ENCODE results near the gene RUSC2. TPM values are rescaled to one million over a fixed set of nuclear protein-coding genes. Genes with fewer than 3 reads are reported as not detected.
"Not testable (repeated sequence)": the region's sequence is repeated elsewhere in the genome, so short reads cannot be mapped to it uniquely, and the experiment has no call there.

The RUSC2 gene
- total and polyA plus RNA-seq, 2 donors, result 1.0 to 3.3 TPM

- 26% methylated on average over 44 of the region's 44 CpGs for WGBS
- H3K4me1 ChIP-seq (ENCODE audit: control insufficient read depth in 2 of 2, insufficient read depth in 2 of 2, low read length in 2 of 2), result peaks cover 4 to 12% of the 10 kb centered on the region in 2 donors
- peak in 1 of 9 donors; percentile 12 for DNase-seq (ENCODE audit: low read depth in 6 of 9, low spot score in 9 of 9)
Measured at GRCh38 chr9:35490155-35490909, 421 bp downstream of the RUSC2 start.

GRCh38 chr9:35490910-35491465 lies 1.1 kb downstream of the RUSC2 start:
- Histone ChIP-seq H3K4me3 (ENCODE audit: low read length in 2 of 2) (peak overlapping the region in 1 of 2 donors; percentile 41), H3K36me3 (ENCODE audit: control insufficient read depth in 2 of 2, insufficient read depth in 2 of 2, low read length in 1 of 2) (no peaks in the 10 kb centered on the region), H3K27me3 (ENCODE audit: control insufficient read depth in 2 of 2, insufficient read depth in 1 of 2, low read length in 1 of 2) (peaks cover 0 to 19% of the 10 kb centered on the region in 2 donors), H3K9me3 (ENCODE audit: control insufficient read depth in 2 of 2, insufficient read depth in 1 of 2, low read length in 1 of 2) (peaks cover 0 to 6% of the 10 kb centered on the region in 2 donors), H3K4me1 (ENCODE audit: control insufficient read depth in 2 of 2, insufficient read depth in 2 of 2, low read length in 2 of 2) (peaks cover 4 to 12% of the 10 kb centered on the region in 2 donors), H3K27ac (ENCODE audit: low read depth in 1 of 2, low read length in 1 of 2) (no peak overlapping the region)
- no peak for DNase-seq (ENCODE audit: low read depth in 6 of 9, low spot score in 9 of 9)
- WGBS, result 93% methylated on average over 12 of the region's 12 CpGs

More at GRCh38 chr9:35490155-35490909, 421 bp downstream of the RUSC2 start:
- H3K27ac ChIP-seq (ENCODE audit: low read depth in 1 of 2, low read length in 1 of 2), result peak overlapping the region in 1 of 2 donors; percentile 52
- H3K9me3 ChIP-seq (ENCODE audit: control insufficient read depth in 2 of 2, insufficient read depth in 1 of 2, low read length in 1 of 2), result peaks cover 0 to 6% of the 10 kb centered on the region in 2 donors
- H3K36me3 ChIP-seq (ENCODE audit: control insufficient read depth in 2 of 2, insufficient read depth in 2 of 2, low read length in 1 of 2), result no peaks in the 10 kb centered on the region
- H3K27me3 ChIP-seq (ENCODE audit: control insufficient read depth in 2 of 2, insufficient read depth in 1 of 2, low read length in 1 of 2), result peaks cover 0 to 19% of the 10 kb centered on the region in 2 donors
- peak overlapping the region; percentile 41 to 53 for H3K4me3 ChIP-seq (ENCODE audit: low read length in 2 of 2)

- not testable (repeated sequence) for H3K4me3 ChIP-seq (ENCODE audit: low read length in 2 of 2); DNase-seq (ENCODE audit: low read depth in 6 of 9, low spot score in 9 of 9); H3K36me3 ChIP-seq (ENCODE audit: control insufficient read depth in 2 of 2, insufficient read depth in 2 of 2, low read length in 1 of 2); H3K27ac ChIP-seq (ENCODE audit: low read depth in 1 of 2, low read length in 1 of 2); H3K9me3 ChIP-seq (ENCODE audit: control insufficient read depth in 2 of 2, insufficient read depth in 1 of 2, low read length in 1 of 2)
- Histone ChIP-seq H3K27me3 (ENCODE audit: control insufficient read depth in 2 of 2, insufficient read depth in 1 of 2, low read length in 1 of 2) (peaks cover 0 to 19% of the 10 kb centered on the region in 2 donors), H3K4me1 (ENCODE audit: control insufficient read depth in 2 of 2, insufficient read depth in 2 of 2, low read length in 2 of 2) (peaks cover 4 to 15% of the 10 kb centered on the region in 2 donors)
- 92% methylated on average over 1 of the region's 1 CpG for whole genome bisulfite sequencing
Measured at GRCh38 chr9:35493119-35493518, 3.2 kb downstream of the RUSC2 start.

- DNase-seq (ENCODE audit: low read depth in 6 of 9, low spot score in 9 of 9), result peak in 4 of 9 donors; percentile 15 to 49 (median 24)
- H3K9me3 ChIP-seq (ENCODE audit: control insufficient read depth in 2 of 2, insufficient read depth in 1 of 2, low read length in 1 of 2), result no peaks in the 10 kb centered on the region
- peaks cover 0 to 2% of the 10 kb centered on the region in 2 donors for H3K4me1 ChIP-seq (ENCODE audit: control insufficient read depth in 2 of 2, insufficient read depth in 2 of 2, low read length in 2 of 2)
- H3K27ac ChIP-seq (ENCODE audit: low read depth in 1 of 2, low read length in 1 of 2), result no peak overlapping the region
- no peaks in the 10 kb centered on the region for H3K36me3 ChIP-seq (ENCODE audit: control insufficient read depth in 2 of 2, insufficient read depth in 2 of 2, low read length in 1 of 2)
- peaks cover 0 to 5% of the 10 kb centered on the region in 2 donors for H3K27me3 ChIP-seq (ENCODE audit: control insufficient read depth in 2 of 2, insufficient read depth in 1 of 2, low read length in 1 of 2)
- WGBS, result 63% methylated on average over 10 of the region's 10 CpGs
- no peak overlapping the region for H3K4me3 ChIP-seq (ENCODE audit: low read length in 2 of 2)
Measured at GRCh38 chr9:35495984-35496383, 6.1 kb downstream of the RUSC2 start.

GRCh38 chr9:35498245-35498644 lies 8.3 kb downstream of the RUSC2 start:
- not testable (repeated sequence) for H3K27me3 ChIP-seq (ENCODE audit: control insufficient read depth in 2 of 2, insufficient read depth in 1 of 2, low read length in 1 of 2); H3K4me3 ChIP-seq (ENCODE audit: low read length in 2 of 2); H3K27ac ChIP-seq (ENCODE audit: low read depth in 1 of 2, low read length in 1 of 2); DNase-seq (ENCODE audit: low read depth in 6 of 9, low spot score in 9 of 9); H3K9me3 ChIP-seq (ENCODE audit: control insufficient read depth in 2 of 2, insufficient read depth in 1 of 2, low read length in 1 of 2); H3K4me1 ChIP-seq (ENCODE audit: control insufficient read depth in 2 of 2, insufficient read depth in 2 of 2, low read length in 2 of 2); H3K36me3 ChIP-seq (ENCODE audit: control insufficient read depth in 2 of 2, insufficient read depth in 2 of 2, low read length in 1 of 2)
- WGBS, result 97% methylated on average over 10 of the region's 10 CpGs

GRCh38 chr9:35499029-35499700 lies 9.3 kb downstream of the RUSC2 start:
- H3K27ac ChIP-seq (ENCODE audit: low read depth in 1 of 2, low read length in 1 of 2), result no peak overlapping the region
- WGBS, result 97% methylated on average over 2 of the region's 2 CpGs

GRCh38 chr9:35499701-35500030 lies 9.8 kb downstream of the RUSC2 start:
- no peaks in the 10 kb centered on the region for H3K9me3 ChIP-seq (ENCODE audit: control insufficient read depth in 2 of 2, insufficient read depth in 1 of 2, low read length in 1 of 2)
- no peaks in the 10 kb centered on the region for H3K36me3 ChIP-seq (ENCODE audit: control insufficient read depth in 2 of 2, insufficient read depth in 2 of 2, low read length in 1 of 2)
- DNase-seq (ENCODE audit: low read depth in 6 of 9, low spot score in 9 of 9), result no peak
- no peak overlapping the region for H3K4me3 ChIP-seq (ENCODE audit: low read length in 2 of 2)
- WGBS, result 97% methylated on average over 2 of the region's 2 CpGs
- no peak overlapping the region for H3K27ac ChIP-seq (ENCODE audit: low read depth in 1 of 2, low read length in 1 of 2)
- H3K4me1 ChIP-seq (ENCODE audit: control insufficient read depth in 2 of 2, insufficient read depth in 2 of 2, low read length in 2 of 2), result peaks cover 0 to 2% of the 10 kb centered on the region in 2 donors
- no peaks in the 10 kb centered on the region for H3K27me3 ChIP-seq (ENCODE audit: control insufficient read depth in 2 of 2, insufficient read depth in 1 of 2, low read length in 1 of 2)

More at GRCh38 chr9:35499029-35499700, 9.3 kb downstream of the RUSC2 start:
- H3K4me1 ChIP-seq (ENCODE audit: control insufficient read depth in 2 of 2, insufficient read depth in 2 of 2, low read length in 2 of 2), result peaks cover 0 to 2% of the 10 kb centered on the region in 2 donors
- H3K9me3 ChIP-seq (ENCODE audit: control insufficient read depth in 2 of 2, insufficient read depth in 1 of 2, low read length in 1 of 2), result no peaks in the 10 kb centered on the region
- H3K4me3 ChIP-seq (ENCODE audit: low read length in 2 of 2), result no peak overlapping the region
- no peaks in the 10 kb centered on the region for H3K36me3 ChIP-seq (ENCODE audit: control insufficient read depth in 2 of 2, insufficient read depth in 2 of 2, low read length in 1 of 2)
- no peaks in the 10 kb centered on the region for H3K27me3 ChIP-seq (ENCODE audit: control insufficient read depth in 2 of 2, insufficient read depth in 1 of 2, low read length in 1 of 2)
- no peak for DNase-seq (ENCODE audit: low read depth in 6 of 9, low spot score in 9 of 9)

- Histone ChIP-seq H3K4me1 (ENCODE audit: control insufficient read depth in 2 of 2, insufficient read depth in 2 of 2, low read length in 2 of 2) (peaks cover 0 to 2% of the 10 kb centered on the region in 2 donors), H3K9me3 (ENCODE audit: control insufficient read depth in 2 of 2, insufficient read depth in 1 of 2, low read length in 1 of 2) (no peaks in the 10 kb centered on the region), H3K4me3 (ENCODE audit: low read length in 2 of 2) (no peak overlapping the region), H3K27ac (ENCODE audit: low read depth in 1 of 2, low read length in 1 of 2) (no peak overlapping the region), H3K27me3 (ENCODE audit: control insufficient read depth in 2 of 2, insufficient read depth in 1 of 2, low read length in 1 of 2) (no peaks in the 10 kb centered on the region), H3K36me3 (ENCODE audit: control insufficient read depth in 2 of 2, insufficient read depth in 2 of 2, low read length in 1 of 2) (no peaks in the 10 kb centered on the region)
- 88% methylated on average over 1 of the region's 1 CpG for WGBS
- DNase-seq (ENCODE audit: low read depth in 6 of 9, low spot score in 9 of 9), result no peak
Measured at GRCh38 chr9:35500130-35500748, 10.3 kb downstream of the RUSC2 start.

GRCh38 chr9:35501946-35502345 lies 12.0 kb downstream of the RUSC2 start:
- Histone ChIP-seq H3K9me3 (ENCODE audit: control insufficient read depth in 2 of 2, insufficient read depth in 1 of 2, low read length in 1 of 2) (no peaks in the 10 kb centered on the region), H3K4me3 (ENCODE audit: low read length in 2 of 2) (no peak overlapping the region), H3K36me3 (ENCODE audit: control insufficient read depth in 2 of 2, insufficient read depth in 2 of 2, low read length in 1 of 2) (no peaks in the 10 kb centered on the region), H3K27ac (ENCODE audit: low read depth in 1 of 2, low read length in 1 of 2) (no peak overlapping the region), H3K4me1 (ENCODE audit: control insufficient read depth in 2 of 2, insufficient read depth in 2 of 2, low read length in 2 of 2) (no peaks in the 10 kb centered on the region), H3K27me3 (ENCODE audit: control insufficient read depth in 2 of 2, insufficient read depth in 1 of 2, low read length in 1 of 2) (no peaks in the 10 kb centered on the region)
- 93% methylated on average over 1 of the region's 1 CpG for WGBS
- no peak for DNase-seq (ENCODE audit: low read depth in 6 of 9, low spot score in 9 of 9)
